Measurements from ENCODE around the gene LRP5. TPM values are rescaled to one million over a fixed set of nuclear protein-coding genes. Genes with fewer than 3 reads are reported as not detected.
A peak's percentile ranks its signal among the peaks of the same experiment; 100 is the strongest.

LRP5 gene
- total RNA-seq, 2 experiments from 2014 or later: 2.0 to 2.9 TPM

GRCh38 chr11:68369756-68370155 lies 57.4 kb downstream of the LRP5 start:
- no peak for DNase-seq
- TF ChIP-seq, protein P1, sequence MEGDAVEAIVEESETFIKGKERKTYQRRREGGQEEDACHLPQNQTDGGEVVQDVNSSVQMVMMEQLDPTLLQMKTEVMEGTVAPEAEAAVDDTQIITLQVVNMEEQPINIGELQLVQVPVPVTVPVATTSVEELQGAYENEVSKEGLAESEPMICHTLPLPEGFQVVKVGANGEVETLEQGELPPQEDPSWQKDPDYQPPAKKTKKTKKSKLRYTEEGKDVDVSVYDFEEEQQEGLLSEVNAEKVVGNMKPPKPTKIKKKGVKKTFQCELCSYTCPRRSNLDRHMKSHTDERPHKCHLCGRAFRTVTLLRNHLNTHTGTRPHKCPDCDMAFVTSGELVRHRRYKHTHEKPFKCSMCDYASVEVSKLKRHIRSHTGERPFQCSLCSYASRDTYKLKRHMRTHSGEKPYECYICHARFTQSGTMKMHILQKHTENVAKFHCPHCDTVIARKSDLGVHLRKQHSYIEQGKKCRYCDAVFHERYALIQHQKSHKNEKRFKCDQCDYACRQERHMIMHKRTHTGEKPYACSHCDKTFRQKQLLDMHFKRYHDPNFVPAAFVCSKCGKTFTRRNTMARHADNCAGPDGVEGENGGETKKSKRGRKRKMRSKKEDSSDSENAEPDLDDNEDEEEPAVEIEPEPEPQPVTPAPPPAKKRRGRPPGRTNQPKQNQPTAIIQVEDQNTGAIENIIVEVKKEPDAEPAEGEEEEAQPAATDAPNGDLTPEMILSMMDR (IDR thresholded peaks at IDR 0.05): no peak
- H3K27me3 ChIP-seq (ENCODE audit: control insufficient read depth in 1 of 2, insufficient read depth in 2 of 2, low read length in 2 of 2): peaks cover 0 to 2% of the 10 kb centered on the region in 2 experiments
- H3K4me1 Mint-ChIP-seq (ENCODE audit: low read depth): no peaks in the 10 kb centered on the region
- H3K27ac ChIP-seq (ENCODE audit: low read depth in 1 of 2, low read length in 2 of 2): no peak overlapping the region
- no peaks in the 10 kb centered on the region for H3K36me3 Mint-ChIP-seq (ENCODE audit: low read depth)
- no peak for ATAC-seq (ENCODE audit: poor library complexity)
- H3K4me3 Mint-ChIP-seq: no peak overlapping the region
- CTCF ChIA-PET: no interaction called here
- no peaks in the 10 kb centered on the region for H3K9me3 ChIP-seq (ENCODE audit: control insufficient read depth in 1 of 2, insufficient read depth in 1 of 2, low read length in 2 of 2)
- no peaks in the 10 kb centered on the region for H3K27me3 Mint-ChIP-seq
- intact Hi-C loops (cut with DNase I, micrococcal nuclease): no loop called here
- H3K27ac Mint-ChIP-seq: no peak overlapping the region
- H3K9me3 Mint-ChIP-seq: no peaks in the 10 kb centered on the region
- H3K4me3 ChIP-seq (ENCODE audit: low read length): no peak overlapping the region
- H3K4me1 ChIP-seq (ENCODE audit: insufficient read depth, low read length): no peaks in the 10 kb centered on the region
- POLR2A ChIA-PET: no interaction called here
- H3K36me3 ChIP-seq (ENCODE audit: insufficient read depth, low read length): no peaks in the 10 kb centered on the region

DNA sequence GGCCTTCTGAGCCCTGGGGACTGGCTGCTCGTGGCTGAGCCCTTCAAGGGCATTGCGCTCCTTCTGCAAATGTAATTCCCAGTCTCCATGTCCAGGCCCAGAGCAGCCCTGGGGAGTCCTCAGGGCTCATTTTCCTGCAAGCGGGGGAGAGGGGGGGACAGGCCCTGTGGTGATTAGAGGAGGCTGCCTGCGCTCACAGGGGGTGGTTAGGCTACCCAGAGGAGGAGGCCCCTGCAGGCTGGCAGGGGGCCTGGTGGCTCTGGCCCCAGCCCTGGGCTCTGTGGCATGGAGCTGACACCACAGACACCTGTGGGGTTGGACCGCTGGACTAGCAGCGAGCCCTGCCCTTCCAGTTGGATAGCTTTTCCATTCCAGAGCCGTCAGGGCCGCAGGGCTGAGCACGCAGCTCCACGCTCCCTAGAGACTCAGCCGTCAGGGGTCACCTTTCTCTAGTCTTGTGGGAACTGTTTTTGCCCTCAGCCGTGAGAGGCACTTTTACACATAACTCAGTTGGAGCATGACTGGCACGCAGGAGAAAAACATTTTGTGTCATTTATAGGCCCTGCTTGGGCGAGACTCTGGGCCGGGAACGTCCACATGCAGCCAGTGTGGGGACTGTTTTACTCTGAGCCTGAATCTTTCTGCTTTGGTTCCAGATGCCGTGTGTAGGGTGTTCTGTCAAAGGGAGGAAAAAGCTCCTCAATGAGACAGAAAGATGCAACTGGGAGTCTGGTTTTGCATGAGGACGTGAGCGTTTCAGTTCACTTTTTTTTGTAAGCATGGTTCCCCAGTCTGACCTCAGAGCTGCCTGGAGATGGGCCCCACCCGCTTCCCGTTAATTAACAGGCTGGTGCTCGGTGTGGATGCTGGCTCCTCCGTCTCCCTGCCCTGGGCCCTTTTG lies 58.1 kb downstream of the LRP5 start:
- H3K4me3 Mint-ChIP-seq: no peak overlapping the region

DNA sequence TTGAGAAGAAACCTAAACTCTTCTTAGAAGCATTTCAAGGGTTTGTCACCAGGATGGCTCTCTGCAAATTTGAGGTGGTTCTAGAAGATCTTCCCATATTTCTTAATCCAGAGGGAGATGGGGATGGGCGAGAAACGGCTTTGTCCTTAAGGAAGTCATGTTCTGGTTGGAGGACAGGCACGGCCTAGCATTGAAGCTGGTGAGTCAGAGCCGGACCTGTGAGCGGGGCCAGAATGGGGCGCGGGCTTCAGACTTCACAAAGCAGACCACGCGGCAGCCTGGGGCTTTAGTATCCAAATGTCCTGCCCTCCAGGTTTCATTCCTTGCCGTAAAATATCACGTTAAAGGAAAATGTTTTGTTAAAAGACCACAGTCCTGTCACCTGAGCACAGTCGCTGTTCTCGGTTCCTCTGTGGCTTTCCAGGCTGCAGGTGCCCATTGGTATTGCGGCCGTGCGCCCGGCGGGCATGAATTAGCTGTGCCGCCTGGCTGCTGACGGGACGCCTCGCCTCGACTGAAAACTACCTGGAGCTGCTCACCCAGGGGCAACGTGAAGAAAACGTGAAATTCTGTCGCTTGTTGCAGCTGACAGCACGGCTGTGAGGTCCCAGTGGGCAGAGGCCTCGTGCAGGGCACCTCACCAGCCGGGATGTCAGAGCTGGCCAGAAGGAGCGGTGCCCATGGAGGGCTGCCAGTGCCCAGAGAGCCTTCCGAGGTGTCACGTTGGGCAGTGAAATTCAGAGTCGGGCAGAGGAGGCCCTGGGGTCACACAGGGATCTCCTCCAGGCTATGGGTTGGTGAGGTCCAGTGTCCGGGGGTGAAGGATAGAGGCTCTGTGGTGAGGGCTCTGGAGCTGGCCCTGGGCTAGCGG lies 59.0 kb downstream of the LRP5 start:
- Histone ChIP-seq H3K36me3 (ENCODE audit: insufficient read depth, low read length) (no peaks in the 10 kb centered on the region), H3K4me3 (ENCODE audit: low read length) (no peak overlapping the region), H3K4me1 (ENCODE audit: insufficient read depth, low read length) (no peaks in the 10 kb centered on the region), H3K27ac (ENCODE audit: low read depth in 1 of 2, low read length in 2 of 2) (no peak overlapping the region), H3K27me3 (ENCODE audit: control insufficient read depth in 1 of 2, insufficient read depth in 2 of 2, low read length in 2 of 2) (peaks cover 0 to 2% of the 10 kb centered on the region in 2 experiments), H3K9me3 (ENCODE audit: control insufficient read depth in 1 of 2, insufficient read depth in 1 of 2, low read length in 2 of 2) (no peaks in the 10 kb centered on the region)
- CTCF ChIA-PET: no interaction called here
- Mint-ChIP-seq H3K9me3 (no peaks in the 10 kb centered on the region), H3K27me3 (no peaks in the 10 kb centered on the region), H3K4me3 (no peak overlapping the region), H3K27ac (no peak overlapping the region), H3K36me3 (ENCODE audit: low read depth) (no peaks in the 10 kb centered on the region), H3K4me1 (ENCODE audit: low read depth) (no peaks in the 10 kb centered on the region)
- TF ChIP-seq, protein P1 (IDR thresholded peaks at IDR 0.05): no peak
- POLR2A ChIA-PET: no interaction called here
- DNase-seq: no peak
- intact Hi-C loops (cut with DNase I, micrococcal nuclease): no loop called here
- ATAC-seq (ENCODE audit: poor library complexity): no peak

More for the DNA sequence above, 58.1 kb downstream of the LRP5 start:
- intact Hi-C loops (cut with DNase I, micrococcal nuclease): no loop called here
- DNase-seq (peak in 3 of 14 experiments; percentile 3 to 51 (median 37)), ATAC-seq (ENCODE audit: poor library complexity) (no peak)
- Mint-ChIP-seq H3K4me1 (ENCODE audit: low read depth) (no peaks in the 10 kb centered on the region), H3K27me3 (no peaks in the 10 kb centered on the region), H3K36me3 (ENCODE audit: low read depth) (no peaks in the 10 kb centered on the region), H3K9me3 (no peaks in the 10 kb centered on the region), H3K27ac (no peak overlapping the region)
- Histone ChIP-seq H3K27me3 (ENCODE audit: control insufficient read depth in 1 of 2, insufficient read depth in 2 of 2, low read length in 2 of 2) (peaks cover 0 to 2% of the 10 kb centered on the region in 2 experiments), H3K36me3 (ENCODE audit: insufficient read depth, low read length) (no peaks in the 10 kb centered on the region), H3K9me3 (ENCODE audit: control insufficient read depth in 1 of 2, insufficient read depth in 1 of 2, low read length in 2 of 2) (no peaks in the 10 kb centered on the region), H3K27ac (ENCODE audit: low read depth in 1 of 2, low read length in 2 of 2) (no peak overlapping the region), H3K4me1 (ENCODE audit: insufficient read depth, low read length) (no peaks in the 10 kb centered on the region), H3K4me3 (ENCODE audit: low read length) (no peak overlapping the region)
- TF ChIP-seq, protein P1 (IDR thresholded peaks at IDR 0.05): no peak
- CTCF ChIA-PET: no interaction called here
- POLR2A ChIA-PET: no interaction called here
